NB4 (cell line): Measurements from ENCODE around the gene DNAH7.

Source experiments
- DNase-seq: peaks from one replicate; pipeline ENCODE4 v3.0.0; 2010; ENCODE audit warnings: low read depth
- H3K4me3 ChIP-seq: one replicate; pipeline ENCODE4 v1.5.1; 2011; ENCODE audit warnings: mild to moderate bottlenecking, low read depth, low read length, moderate library complexity
- MYC ChIP-seq: IDR thresholded peaks from 2 replicates; pipeline ENCODE4 v1.6.1; 2011; ENCODE audit warnings: low read depth, low read length
- POLR2A ChIP-seq: IDR thresholded peaks from 2 replicates; pipeline ENCODE4 v1.6.1; 2011; ENCODE audit warnings: mild to moderate bottlenecking; ENCODE audit not compliant: insufficient read length; ENCODE audit errors: extremely low read depth
- TF ChIP-seq, protein P1 (sequence below): IDR thresholded peaks from 2 replicates; pipeline ENCODE4 v1.6.1; 2011; ENCODE audit warnings: low read depth, low read length
- TF ChIP-seq, protein P2 (sequence below): IDR thresholded peaks from one replicate; pipeline ENCODE4 v1.5.1; 2012; ENCODE audit warnings: low read depth, low read length

Gene DNAH7

DNA sequence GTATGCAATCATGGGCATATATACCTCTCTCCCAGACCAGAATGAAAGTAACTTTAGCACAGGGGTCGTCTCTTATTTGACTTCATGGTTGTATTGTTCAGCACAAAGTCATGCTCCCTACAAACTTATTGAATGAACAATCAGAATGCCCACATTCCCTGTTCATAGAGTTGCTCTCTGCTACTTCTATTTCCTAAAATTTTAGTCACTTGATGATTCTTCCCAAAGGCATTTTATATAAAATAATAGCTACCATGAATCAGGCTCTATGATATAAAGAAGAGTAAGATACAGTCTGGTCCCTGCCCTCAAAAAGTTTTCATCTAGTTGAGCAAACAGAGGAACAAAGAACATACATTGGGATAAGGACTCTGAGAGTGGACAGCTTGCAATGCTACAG, 249.4 kb downstream of the DNAH7 start:
- TF ChIP-seq, protein P1, sequence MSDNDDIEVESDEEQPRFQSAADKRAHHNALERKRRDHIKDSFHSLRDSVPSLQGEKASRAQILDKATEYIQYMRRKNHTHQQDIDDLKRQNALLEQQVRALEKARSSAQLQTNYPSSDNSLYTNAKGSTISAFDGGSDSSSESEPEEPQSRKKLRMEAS: no peak
- no peak for DNase-seq
- no peak overlapping the region for H3K4me3 ChIP-seq

DNA sequence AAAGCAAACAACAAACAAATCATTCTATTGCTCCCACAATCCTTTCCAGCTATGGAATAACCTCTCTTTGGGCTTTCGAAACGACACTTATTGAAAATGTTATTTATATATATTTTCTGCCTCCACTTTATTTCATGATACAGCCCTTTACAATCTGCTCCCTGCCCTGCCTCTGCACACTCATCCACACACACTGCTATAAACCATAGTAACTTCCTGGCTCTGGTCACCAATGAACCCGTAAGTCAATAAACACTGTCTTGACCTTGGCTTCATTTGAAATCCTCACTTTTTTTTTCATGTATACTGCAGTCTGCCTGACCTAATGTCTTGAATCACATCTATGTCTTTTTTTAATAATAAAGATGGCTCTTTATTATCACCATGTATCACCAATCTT, 250.1 kb downstream of the DNAH7 start:
- H3K4me3 ChIP-seq: no peak overlapping the region
- DNase-seq: no peak
- TF ChIP-seq POLR2A (no peak), MYC (no peak)
- TF ChIP-seq, protein P2, sequence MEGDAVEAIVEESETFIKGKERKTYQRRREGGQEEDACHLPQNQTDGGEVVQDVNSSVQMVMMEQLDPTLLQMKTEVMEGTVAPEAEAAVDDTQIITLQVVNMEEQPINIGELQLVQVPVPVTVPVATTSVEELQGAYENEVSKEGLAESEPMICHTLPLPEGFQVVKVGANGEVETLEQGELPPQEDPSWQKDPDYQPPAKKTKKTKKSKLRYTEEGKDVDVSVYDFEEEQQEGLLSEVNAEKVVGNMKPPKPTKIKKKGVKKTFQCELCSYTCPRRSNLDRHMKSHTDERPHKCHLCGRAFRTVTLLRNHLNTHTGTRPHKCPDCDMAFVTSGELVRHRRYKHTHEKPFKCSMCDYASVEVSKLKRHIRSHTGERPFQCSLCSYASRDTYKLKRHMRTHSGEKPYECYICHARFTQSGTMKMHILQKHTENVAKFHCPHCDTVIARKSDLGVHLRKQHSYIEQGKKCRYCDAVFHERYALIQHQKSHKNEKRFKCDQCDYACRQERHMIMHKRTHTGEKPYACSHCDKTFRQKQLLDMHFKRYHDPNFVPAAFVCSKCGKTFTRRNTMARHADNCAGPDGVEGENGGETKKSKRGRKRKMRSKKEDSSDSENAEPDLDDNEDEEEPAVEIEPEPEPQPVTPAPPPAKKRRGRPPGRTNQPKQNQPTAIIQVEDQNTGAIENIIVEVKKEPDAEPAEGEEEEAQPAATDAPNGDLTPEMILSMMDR: no peak
- TF ChIP-seq, protein P1: no peak

DNA sequence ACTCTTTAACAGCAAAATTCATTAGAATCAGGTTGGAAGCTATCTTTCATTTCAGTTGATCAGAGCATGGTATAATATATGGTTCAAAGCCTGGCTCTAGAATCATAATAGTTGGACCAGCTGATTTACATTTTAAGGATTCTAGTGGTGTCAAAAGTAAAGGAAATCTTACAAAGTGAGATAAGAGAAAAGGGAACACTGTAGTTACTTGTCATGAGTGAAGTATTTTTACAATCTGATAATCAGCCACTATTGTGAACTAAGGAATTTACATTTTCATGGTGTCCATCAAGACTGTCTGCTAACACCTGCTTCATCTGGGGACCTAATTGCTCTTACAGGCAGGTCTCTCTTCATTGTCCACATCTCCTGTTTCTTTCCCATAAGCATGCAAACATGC, 250.5 kb downstream of the DNAH7 start:
- H3K4me3 ChIP-seq: no peak overlapping the region
- no peak for DNase-seq
- TF ChIP-seq, protein P1: no peak
- TF ChIP-seq, protein P2: no peak
- TF ChIP-seq MYC (no peak), POLR2A (no peak)

DNA sequence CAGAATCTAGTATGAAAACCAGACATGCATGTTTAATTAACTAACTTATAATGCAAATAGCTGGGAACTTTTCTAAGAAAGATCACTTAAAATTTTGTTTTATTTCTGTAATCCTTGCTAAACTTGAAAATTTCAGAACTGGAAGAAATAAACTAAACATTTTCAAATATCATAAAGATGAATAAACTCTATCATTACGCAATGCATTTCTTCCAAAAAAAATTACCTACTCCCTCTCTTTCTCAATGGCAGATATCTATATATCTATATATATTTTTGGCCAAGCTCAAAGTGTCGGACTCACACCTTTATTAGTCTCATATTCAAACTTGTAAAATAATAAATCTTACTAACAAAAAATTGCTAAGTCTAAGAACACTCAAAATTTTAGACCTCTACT, 253.6 kb downstream of the DNAH7 start:
- DNase-seq: no peak
- TF ChIP-seq, protein P1: no peak
- TF ChIP-seq MYC (no peak), POLR2A (no peak)
- TF ChIP-seq, protein P2: no peak

DNA sequence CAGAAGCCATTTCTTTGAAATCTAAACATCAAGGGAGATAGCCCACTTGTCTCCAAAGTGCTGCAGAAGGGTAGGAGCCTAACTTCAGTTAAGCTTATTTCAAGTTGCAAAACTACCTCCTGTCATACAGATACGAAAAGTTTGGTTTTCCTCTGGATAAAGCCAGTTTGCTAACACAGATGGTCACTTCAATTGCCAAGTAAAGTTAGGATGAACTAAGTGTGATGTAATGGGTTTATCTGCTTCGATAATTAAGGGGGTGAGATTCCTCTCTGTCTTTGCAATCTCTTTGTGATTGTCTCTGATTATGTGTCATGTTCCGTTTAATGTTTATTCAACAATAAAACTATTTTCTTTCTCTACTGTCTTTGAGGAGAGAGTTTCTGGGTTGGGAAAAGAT, 255.2 kb downstream of the DNAH7 start:
- TF ChIP-seq, protein P1: no peak
- no peak for TF ChIP-seq MYC
- TF ChIP-seq POLR2A: no peak
- TF ChIP-seq, protein P2: no peak
- DNase-seq: no peak
- no peak overlapping the region for H3K4me3 ChIP-seq

More for the DNA sequence above, 253.6 kb downstream of the DNAH7 start:
- H3K4me3 ChIP-seq: no peak overlapping the region

DNA sequence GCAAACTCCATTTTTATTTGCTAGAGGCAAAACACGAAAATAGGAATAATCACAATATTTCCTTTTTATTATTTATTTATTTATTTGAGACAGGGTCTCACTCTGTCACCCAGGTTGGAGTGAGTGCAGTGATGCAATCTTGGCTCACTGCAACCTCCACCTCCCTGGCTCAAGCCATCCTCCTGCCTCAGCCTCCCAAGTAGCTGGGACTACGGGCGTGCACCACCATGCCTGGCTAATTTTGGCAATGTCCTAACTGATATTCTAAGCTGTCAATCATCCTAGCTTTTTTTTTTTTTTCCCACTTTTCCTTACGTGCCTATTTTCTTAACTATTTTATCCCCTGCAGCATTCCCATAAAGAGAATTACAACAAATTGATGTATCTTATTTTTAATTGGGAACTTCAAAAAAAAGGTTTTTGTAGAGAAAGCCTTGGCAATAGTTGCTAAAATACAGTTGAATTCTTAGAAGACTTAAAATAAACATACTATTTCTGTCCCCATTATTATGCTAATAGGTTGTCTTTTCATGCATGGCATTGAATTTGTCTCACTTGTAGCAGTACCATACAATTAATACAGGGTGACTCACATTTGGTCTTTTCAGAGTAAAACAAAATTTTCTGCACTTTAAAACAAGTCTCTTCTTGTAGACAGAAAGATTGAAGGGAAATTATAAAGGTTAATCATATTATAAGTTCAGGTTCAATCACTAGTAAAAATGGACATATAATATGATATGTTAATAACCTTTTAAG, 258.1 kb downstream of the DNAH7 start:
- no peak overlapping the region for H3K4me3 ChIP-seq
- TF ChIP-seq, protein P1: no peak
- TF ChIP-seq POLR2A (no peak), MYC (no peak)
- TF ChIP-seq, protein P2: no peak
- no peak for DNase-seq
